Left forelimb (tissue), 1 donor: Measurements from ENCODE around the gene TRIM31.
"Not testable (repeated sequence)": the region's sequence is repeated elsewhere in the genome, so short reads cannot be mapped to it uniquely, and the experiment has no call there.

Source experiments
- DNase-seq: peaks from one replicate; pipeline ENCODE4 v3.0.0-alpha.2; 2018; ENCODE audit warnings: low spot score

The TRIM31 gene

DNA sequence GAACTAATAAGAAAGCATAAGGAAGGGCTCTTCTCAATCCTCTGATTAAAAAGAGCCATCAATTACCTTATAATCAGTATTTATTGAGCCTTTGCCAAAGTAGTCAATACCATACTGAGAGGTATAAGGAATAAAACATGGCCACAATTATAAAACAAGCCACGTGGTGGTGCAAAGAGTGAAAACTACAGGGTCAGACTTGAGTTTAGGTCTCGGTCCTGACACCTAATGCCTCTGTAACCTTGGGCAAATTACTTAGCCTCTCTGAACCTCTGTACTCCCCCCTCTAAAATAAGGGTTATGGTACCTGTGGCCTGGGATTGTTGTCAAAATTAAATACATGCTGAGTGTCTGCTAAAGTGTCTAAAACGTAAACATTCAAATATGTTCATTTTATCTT lies 36.3 kb upstream of the TRIM31 start:
- DNase-seq: no peak

DNA sequence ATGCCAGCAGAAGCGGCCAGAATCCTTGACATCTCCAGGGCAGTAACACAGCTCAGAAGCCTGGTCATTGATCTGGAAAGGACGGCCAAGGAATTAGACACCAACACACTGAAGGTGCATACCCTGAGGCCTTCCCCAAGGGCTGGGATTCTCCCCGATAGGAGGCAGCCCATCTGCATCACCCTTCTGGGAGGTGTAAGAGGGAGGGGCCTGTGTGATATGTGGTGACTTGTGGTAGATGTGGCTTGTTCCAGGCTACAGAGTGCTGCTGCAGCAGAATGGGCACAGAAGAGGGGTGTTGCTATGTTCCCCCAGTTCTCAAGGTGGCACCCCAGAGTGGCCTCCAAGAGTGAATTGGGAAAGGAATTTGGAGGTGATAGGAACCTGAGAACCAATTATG lies 34.2 kb upstream of the TRIM31 start:
- no peak for DNase-seq

DNA sequence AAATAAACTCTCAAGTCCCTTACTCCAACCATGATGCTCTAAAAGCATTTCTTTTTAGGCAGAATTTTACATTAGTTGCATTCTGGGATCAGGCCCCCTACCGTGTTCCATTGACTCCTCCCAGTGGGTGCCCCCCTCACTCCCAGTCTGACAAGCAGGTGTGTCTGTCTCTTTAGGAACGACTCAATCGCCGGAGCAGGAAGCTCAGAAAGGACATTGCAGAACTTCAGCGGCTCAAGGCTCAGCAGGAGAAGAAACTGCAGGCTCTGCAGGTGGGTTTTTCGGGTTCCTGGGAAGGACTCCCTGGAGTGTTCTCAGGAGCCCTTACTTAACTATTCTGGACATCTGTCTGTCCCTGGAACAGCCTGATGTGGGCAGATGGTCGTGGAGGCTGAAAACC lies 32.9 kb upstream of the TRIM31 start:
- DNase-seq: no peak

DNA sequence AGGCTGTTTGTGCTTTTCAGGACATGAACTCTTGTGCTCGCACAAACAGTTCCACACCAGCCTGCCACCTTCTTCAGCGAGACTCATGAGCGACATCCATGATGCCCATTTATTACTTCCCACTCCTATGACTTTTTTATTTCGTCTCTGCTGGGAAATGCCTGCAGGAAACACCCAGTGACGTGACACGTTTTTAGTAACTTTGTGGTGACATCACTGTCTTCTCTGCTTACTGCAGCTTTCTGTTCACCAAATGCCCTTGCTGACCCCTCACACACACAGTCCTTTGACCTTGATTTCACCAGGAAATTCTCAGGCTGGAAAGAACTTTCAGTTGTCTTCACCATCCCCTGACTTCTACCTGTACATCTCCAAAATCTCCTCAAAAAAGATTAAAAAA lies 31.9 kb upstream of the TRIM31 start:
- DNase-seq: no peak

DNA sequence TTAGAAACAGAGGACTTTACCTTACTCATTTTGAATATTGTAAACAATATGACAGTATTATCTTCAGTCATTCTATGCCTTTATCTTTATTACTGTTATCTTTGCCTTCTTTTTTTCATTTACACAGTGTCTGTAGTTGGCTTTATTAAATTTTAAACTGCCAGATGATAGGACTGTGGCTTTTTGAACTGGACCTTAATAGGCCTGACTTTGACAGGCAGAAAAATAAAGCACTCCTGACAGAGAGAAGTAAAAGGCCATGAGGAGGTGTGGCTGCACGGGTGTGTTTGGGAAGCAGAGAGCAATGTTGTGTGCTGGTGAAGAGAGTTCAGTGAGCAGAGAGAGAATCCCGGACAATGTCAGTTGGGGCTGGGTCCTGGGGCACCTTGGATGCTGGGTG lies 30.9 kb upstream of the TRIM31 start:
- DNase-seq: no peak

DNA sequence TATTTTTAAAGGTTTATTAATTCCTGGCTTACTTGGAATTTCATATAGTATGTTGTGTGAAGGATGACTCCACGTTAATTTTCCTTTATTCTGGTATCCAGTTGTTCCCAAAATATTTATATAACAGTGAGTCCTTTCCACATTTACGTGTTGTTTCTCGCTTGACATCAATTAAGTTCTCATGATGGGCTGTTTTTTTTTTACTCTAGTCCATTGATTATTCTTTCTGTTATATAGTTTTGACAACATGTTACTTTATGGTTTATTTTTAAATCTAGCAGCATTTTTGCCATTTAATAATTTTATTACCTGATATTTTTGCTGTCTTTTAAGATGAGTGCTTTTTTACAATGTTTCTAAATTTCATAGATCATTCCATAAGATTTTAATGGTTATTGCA lies 29.8 kb upstream of the TRIM31 start:
- DNase-seq: no peak

DNA sequence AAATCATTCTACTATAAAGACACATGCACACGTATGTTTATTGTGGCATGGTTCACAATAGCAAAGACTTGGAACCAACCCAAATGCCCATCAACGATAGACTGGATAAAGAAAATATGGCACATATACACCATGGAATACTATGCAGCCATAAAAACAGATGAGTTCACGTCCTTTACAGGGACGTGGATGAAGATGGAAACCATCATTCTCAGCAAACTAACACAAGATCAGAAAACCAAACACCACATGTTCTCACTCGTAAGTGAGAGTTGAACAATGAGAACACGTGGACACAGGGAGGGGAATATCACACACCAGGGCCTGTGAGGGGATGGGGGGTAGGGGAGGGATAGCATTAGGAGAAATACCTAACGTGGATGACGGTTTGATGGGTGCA lies 27.4 kb upstream of the TRIM31 start:
- DNase-seq: not testable (repeated sequence)

DNA sequence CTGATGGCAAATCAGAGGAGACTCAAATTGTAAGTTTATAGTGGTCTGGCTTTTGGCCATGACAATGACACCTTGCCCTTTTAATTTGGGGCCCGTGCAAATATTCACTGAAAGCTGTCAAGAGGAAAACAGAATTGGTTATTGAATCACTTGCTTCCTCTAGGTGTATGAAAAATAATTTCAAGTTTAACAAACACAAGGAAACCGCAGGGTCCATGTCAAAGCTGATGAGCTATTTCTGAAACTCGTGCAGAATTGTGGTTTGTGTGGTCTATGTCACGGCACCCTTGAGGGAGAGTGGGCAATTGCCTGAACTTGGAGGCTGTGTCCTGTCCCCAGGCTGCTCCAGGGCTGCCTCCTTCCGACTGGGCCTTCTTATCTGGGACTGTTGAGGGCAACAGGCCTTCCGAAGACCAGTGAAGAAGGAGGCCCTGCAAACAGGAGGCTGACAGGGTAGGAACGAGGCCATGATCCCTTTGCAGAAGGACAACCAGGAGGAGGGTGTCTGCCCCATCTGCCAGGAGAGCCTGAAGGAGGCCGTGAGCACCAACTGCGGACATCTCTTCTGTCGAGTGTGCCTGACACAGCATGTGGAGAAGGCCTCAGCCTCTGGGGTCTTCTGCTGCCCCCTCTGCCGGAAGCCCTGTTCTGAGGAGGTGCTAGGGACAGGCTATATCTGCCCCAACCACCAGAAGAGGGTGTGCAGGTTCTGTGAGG lies 23.8 kb upstream of the TRIM31 start:
- no peak for DNase-seq

DNA sequence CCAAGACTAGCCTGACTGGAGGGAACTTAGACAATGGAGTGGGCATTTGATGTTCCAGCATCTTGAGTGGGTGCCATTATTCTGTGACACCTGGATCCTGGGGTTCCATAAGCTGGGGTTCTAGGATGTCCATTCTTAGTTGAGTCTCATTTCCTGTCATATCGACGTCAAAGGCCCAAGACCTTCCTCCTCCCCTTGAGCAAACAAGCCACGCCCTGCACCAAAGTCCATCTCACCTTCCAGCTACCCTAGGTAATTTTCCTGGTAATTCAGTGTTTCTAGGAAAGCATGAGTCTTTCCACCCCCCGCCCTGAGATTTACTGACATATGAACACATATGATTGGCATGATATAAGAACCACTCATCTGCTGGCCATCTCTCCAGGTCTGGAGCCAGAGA lies 22.9 kb upstream of the TRIM31 start, which contains the start of gene TRIM40:
Gene TRIM40, plus strand, starts transcription at position 384 of the 400 bp plus-strand sequence. CDS start 897 bp downstream, outside the sequence.
- no peak for DNase-seq

DNA sequence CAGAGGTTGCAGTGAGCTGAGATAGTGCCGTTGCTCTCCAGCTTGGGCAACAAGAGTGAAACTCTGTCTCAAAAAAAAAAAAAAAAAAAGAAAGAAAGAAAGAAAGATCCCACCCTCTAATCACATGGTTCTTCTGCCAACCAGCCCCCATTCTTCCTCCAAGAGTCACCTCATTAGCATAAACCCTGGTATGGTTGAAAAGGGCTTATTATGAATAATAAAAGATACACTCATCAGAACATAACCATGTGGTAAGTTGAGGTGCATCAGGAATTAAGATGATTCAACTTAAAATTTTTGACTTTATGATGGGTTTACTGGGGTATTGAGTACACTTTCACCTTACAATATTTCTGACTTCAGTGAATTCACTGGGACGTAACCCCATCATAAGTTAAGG lies 22.3 kb upstream of the TRIM31 start:
- DNase-seq: no peak

DNA sequence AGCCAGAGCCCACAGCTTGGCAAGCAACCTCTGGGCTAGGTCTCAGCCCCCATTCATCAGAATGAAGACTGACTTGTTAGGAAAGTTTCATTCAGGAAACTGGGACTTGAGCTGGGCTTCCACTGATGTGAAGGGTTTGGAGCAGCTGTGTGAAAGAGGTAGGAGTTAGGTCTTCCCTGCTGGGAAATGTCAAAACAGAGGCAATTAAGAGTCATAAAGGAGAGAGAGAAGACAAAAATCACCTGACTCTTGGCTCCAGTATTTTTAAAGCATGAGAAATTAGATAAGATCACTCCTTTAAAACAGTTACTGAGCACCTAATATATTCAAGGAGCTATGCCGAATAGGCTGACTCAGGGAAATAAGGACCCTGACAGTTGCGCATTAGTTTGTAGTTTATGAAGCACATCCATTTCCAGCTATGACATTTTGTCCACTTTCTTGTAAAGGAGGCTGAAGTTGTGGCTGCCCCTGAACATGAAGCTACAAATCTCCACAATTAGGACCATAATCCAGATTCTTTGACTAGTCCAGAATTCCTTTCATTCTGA lies 19.1 kb upstream of the TRIM31 start:
- no peak for DNase-seq

DNA sequence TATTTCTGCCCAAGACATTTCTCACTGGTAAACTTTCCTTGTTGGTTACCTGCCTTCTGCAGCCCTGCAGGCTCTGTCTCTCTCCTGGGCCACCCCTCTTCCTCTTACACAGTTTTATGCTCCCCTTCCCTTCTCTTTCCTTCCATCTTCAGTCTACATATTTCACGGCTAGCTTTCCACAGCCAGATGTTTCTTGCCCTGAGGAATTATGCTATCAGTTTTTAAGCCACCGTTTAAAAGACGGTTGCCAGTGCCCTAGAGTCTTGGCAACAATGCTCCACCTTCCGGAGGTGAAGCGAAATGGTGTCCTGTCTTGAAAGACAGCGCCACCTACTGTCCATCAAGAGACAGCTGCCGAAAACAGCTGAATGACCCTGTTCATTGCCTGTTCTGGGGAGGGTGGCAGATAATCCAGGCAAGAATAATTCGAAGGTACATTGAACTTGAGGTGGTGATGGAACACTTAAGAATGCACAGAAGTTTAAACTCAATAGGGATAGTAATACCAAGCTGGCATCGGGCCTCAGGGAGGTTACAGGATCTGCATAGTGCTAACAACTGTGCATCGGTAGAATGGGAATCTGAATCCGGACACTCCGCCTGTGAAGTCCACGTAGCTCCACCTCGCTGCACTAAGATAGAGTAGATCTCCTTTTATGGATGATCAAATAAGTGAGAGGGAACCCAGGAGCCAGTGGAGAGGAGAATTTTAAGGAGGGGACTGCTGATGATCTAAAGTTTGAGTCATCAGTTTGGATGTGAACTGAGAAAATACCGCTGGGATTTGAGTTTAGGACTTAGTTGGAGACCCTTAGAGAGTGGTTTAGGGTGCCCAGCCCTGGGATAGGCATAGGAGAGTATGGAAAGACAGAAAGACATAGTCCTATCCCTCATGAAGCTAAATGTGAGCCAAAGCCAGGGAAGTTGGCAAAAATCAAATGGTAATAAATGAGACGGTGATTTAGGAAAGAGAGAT lies 18.3 kb upstream of the TRIM31 start:
- DNase-seq: no peak

DNA sequence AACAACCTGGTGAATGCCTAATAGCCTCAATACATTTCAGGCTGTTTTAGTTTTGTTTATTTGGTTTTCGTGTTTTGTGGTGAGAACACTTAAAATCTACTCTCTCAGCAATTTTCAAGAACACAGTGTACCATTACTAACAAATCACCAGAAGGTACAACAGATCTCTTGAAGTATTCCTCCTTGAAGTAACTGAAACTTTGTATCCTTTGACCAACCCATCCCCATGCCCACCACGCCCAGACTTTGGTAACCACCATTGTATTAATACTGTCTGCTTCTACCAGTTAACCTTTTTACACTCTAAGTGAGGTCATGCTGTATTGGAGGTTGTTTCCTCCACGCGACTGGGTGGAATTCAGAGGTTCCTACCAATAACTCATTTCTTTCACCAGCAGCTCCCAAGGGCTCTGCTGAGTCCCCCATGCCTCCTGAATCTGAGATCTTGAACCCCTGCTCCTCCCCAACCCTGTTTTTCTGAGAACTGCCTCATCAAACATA lies 17.3 kb upstream of the TRIM31 start:
- no peak for DNase-seq

DNA sequence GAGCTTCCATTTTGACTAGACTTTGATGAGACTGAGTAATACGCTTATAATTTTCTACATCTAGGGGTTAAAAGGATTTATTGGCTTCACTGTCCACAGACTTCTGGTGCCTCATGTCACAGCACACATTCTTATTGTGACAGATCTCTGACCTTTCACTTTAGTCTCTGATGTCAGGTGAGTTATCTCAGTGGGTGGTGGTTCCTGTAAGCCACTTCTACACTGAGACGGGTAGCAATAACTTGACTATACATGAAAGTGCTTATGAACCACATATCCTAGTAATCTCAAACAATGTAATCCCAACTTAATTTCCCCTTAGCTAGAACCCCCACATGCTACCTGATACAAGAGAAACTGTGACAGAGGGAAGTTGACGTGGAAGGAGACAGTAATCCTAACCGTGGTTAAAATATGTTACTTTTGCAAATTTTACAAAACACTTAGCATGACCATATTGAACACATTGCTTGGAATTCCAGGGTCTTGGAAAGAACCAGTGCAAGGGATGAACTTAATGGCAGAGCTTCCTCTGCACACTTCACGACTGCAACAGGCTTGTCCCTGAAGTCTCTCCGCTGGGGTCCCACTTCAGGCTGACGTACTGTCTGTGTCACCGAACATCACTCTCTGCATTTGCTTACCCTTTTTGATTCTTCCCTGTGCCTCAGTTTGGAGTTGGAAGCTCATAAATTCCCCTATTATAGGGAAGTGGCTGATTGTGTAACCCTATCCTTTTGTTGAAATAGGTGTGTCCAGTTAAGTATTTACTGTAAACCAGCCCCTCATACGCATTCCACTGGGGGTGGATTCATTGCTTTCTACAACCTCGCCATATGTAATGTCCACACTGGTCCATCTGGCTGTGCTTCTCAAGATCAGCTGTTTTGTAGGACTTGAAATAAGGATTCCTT lies 16.6 kb upstream of the TRIM31 start:
- no peak for DNase-seq

DNA sequence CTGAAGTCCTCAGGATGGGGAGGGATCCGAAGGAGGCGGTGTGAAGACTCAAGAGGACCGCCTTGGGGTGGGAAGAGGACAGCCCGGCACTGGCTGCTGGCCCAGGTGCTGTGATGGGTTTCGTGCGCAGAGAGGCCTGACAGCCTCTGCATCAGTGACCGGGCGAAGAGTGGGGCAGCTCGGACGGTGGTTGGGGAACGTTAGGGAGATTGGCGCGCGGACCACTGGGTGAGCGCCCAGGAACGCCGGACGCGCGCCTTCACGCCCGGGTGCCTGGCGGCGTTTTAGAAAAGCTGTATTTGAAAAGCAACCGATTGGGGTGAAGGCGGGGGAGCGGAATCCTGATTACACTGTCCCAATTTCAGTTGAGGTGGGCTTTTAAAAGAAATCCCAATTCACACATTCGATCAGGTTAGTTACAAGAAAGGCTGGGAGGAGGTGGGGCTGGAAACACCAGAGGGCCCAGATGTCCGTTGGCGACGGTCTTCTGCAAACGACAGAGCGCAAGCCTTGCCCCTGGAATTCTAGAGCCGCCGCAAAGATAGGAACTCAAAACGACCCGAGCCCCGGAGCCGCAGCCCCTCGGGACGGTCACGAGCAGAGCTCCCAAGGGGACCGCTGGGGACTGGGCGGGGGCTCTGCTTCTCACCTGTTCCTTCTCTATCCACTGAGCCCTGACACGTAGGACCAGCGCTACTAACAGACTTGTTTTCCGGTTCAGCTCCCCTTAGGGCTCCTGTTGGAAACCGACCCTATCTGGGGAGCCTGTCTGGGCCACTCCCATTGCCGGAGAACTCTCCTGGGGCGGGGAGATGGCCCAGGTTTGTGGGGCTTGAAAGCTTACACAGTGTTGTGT lies 14.6 kb upstream of the TRIM31 start:
- DNase-seq: no peak

DNA sequence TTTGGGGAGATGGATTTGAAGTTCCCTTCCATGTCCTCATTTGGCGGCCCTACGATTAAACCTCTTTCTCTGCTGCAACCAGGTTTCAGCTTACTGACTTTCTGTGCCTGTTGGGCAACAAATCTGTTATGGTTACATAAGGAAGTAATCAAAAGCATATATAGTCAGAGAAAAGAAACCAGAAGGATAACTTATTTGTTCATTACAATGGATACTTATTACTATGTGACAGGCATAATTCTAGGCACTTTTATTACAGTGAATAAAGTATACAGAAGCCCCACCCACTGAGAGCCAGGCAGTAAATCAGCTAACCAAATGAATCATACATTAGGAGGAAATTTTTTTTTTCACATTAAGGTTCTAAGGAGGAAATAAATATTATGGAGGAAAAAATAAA lies 9.6 kb upstream of the TRIM31 start:
- no peak for DNase-seq

DNA sequence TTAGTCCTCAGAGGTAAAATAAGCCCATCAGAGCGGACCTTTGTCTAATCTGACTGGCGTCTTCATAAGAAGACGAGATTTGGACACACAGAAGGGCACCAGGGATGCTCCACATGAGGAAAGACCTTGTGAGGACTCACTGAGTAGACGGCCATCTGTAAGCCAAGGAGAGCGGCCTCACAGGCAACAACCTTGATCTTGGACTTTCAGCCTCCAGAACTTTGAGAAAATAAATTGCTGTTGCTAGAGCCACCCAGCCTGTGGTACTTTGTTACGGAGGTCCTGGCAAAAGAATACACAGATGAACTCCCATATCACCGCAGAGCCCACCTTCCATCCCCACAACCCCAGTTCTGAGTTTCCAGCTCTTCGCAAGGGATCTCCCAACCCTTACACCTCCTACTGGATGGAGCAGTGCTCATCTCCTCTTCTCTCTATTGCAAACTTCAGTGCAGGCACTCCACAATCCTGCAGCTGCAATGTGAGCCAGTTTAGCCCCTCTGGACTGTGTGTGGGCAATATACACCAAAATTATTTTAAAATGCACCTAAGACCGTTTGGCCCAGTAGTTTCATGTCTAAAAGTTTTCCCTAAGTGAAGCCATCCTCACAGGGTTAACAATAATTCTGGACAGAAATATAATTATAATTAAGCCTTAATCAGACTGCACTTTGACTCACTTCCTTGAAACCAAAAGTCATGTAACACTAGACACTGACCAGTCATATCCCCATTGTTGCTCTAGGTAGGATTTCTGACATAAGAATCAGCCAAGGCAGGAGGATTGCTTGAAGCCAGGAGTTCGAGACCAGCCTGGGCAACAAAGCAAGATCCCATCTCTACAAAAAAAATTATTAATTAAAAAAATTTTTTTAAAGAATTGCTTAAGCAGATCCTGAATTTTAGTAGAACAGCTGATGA lies 8.8 kb upstream of the TRIM31 start:
- no peak for DNase-seq

DNA sequence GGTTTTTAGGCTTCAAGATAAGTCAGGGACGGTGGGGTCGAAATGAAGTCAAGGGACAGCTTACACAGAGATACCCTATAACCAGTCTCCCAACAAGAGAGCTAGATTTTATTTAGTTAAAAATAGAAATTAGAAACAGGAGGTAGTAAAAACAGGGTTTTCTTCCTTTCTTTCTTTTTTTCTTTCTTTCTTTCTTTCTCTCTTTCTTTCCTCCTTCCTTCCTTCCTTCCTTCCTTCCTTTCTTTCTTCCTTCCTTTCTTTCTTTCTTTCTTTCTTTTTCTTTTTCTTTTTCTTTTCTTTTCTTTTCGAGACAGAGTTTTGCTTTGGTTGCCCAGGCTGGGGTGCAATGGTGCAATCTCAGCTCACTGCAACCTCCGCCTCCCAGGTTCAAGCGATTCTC lies 5.8 kb upstream of the TRIM31 start:
- not testable (repeated sequence) for DNase-seq

DNA sequence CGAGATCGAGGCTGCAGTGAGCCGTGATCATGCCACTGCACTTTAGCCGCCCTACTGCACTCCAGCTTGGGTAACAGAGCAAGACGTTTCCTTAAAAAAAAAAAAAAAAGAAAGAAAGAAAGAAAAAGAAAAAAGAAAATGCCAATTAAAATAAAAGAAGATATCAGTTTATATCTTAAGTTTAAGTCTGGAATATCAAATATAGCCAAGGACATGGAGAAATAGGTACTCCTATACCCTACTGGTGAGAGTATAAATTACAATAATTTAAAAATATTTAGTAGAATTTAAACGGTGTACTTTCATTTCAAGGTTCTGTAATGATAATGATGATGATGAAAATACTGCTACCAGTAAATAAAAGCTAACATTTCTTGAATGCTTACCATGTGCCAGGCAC lies 3.8 kb upstream of the TRIM31 start:
- no peak for DNase-seq

DNA sequence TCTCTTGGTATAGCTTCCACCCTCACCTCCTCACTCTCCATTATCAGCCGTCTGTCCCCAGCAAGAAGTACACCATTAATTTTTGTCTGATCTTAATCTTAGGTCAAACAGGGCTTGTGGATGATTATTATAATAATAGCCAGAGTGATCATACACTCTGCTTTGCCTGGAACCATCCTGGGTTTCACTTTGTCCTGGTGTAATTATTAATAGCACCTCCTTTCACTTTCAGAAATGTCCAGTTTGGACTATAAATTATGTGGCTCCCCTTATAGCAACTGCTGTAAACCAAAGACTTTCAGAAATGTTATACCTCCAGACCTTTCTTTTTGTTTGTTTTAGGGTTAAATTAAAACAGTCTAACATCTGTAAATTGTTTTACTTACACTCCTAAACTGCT lies 951 bp upstream of the TRIM31 start:
- no peak for DNase-seq
